Lung (tissue), 12 donors: ENCODE results near the gene CDH24. TPM values are rescaled to one million over a fixed set of nuclear protein-coding genes. Genes with fewer than 3 reads are reported as not detected.

Experiments used
- ATAC-seq: fragments of 200-7000 bp; cut with Tn5 transposase; one replicate; pipeline ENCODE4 v1.9.1; 2020; ENCODE audit warnings: moderate number of reproducible peaks; ENCODE audit not compliant: insufficient read depth, low FRiP score
- DNase-seq, 3 donors: peaks; one replicate each; pipeline ENCODE4 v3.0.0-alpha.2; 2013 to 2017
- H3K27ac ChIP-seq, 2 donors: one replicate each; pipeline ENCODE4 v1.5.1; 2013; ENCODE audit warnings: mild to moderate bottlenecking in 2 of 2, moderate library complexity in 2 of 2, control low read depth in 1 of 2, inconsistent platforms in 1 of 2, low read depth in 1 of 2, low read length in 1 of 2
- H3K27me3 ChIP-seq, 3 donors: one replicate each; pipeline ENCODE4 v1.5.1; 2013; ENCODE audit warnings: low read length in 2 of 3; ENCODE audit not compliant: control insufficient read depth in 3 of 3, insufficient read depth in 3 of 3
- H3K36me3 ChIP-seq, 4 donors: one replicate each; pipeline ENCODE4 v1.5.1; 2013; ENCODE audit warnings: low read length in 4 of 4, mild to moderate bottlenecking in 1 of 4, moderate library complexity in 1 of 4; ENCODE audit not compliant: control insufficient read depth in 4 of 4, insufficient read depth in 4 of 4
- H3K4me1 ChIP-seq, 5 donors: one replicate each; pipeline ENCODE4 v1.5.1; 2013; ENCODE audit warnings: low read length in 5 of 5, mild to moderate bottlenecking in 2 of 5, moderate library complexity in 1 of 5; ENCODE audit not compliant: control insufficient read depth in 5 of 5, insufficient read depth in 5 of 5
- H3K4me3 ChIP-seq: one replicate; pipeline ENCODE4 v1.5.1; 2013; ENCODE audit warnings: mild to moderate bottlenecking, control low read depth, moderate library complexity
- H3K9ac ChIP-seq, 2 donors: one replicate each; pipeline ENCODE4 v1.5.1; 2013; ENCODE audit warnings: low read length in 2 of 2, control low read depth in 1 of 2; ENCODE audit not compliant: insufficient read depth in 1 of 2
- H3K9me3 ChIP-seq, 4 donors: one replicate each; pipeline ENCODE4 v1.5.1; 2013; ENCODE audit warnings: low read length in 3 of 4, mild to moderate bottlenecking in 1 of 4, moderate library complexity in 1 of 4; ENCODE audit not compliant: control insufficient read depth in 4 of 4, insufficient read depth in 3 of 4
- CTCF ChIP-seq: IDR thresholded peaks from 2 replicates; pipeline ENCODE4 v1.5.1; 2012; ENCODE audit warnings: mild to moderate bottlenecking; ENCODE audit errors: control extremely low read depth, extremely low read depth
- WGBS, 2 donors: extraction: QIAGEN DNeasy Blood & Tissue Kit; methylation state at CpG; one replicate each; pipeline ENCODE4 v1.1.7; 2013; 5-methylcytosine and 5-hydroxymethylcytosine counted together
- polyA plus RNA-seq, 2 donors: library from polyadenylated mRNA; stranded (reverse); fragments of 200-250 nt; gene quantifications; one replicate each; pipeline ENCODE4 v1.2.1, GENCODE V29; 2013
- total RNA-seq, 2 donors: library from RNA; depleted of rRNA in 1 of 2; stranded (reverse); fragments of >200 nt in 1 of 2; gene quantifications; one replicate each; pipeline ENCODE4 v1.2.1, GENCODE V29; 2014 to 2021
- donor health status: control.
- donor health status: control.
- donor health status: Bipolar disorder and iron deficiency.
- donor health status: healthy.
- donor health status: DM: yes; HTN: yes; CAD: no.

The CDH24 gene
- total and polyA plus RNA-seq, 4 donors = 2.0 to 4.8 (median 4.4) TPM

- H3K9ac ChIP-seq = peak within 1 kb of the TSS; percentile 92 to 96
- peak within 1 kb of the TSS; percentile 97 to 98 for H3K27ac ChIP-seq
- WGBS, 2 donors = 0 to 1% methylated on average over 48 to 55 of the region's 55 CpGs
- H3K4me3 ChIP-seq = peak within 1 kb of the TSS; percentile 74
- ATAC-seq (peak; percentile 22), DNase-seq (peak; percentile 87 to 94 (median 94))
- peaks cover 15 to 32% (median 24%) of the 10 kb centered on the region in 4 donors for H3K36me3 ChIP-seq
- H3K4me1 ChIP-seq = peaks cover 2 to 23% (median 10%) of the 10 kb centered on the region in 5 donors
- H3K9me3 ChIP-seq = no peaks in the 10 kb centered on the region
- H3K27me3 ChIP-seq = no peaks in the 10 kb centered on the region
- TF ChIP-seq CTCF = no peak
Measured at GRCh38 chr14:23094666-23095195, 37.4 kb upstream of the CDH24 start, which contains the start of gene ACIN1. ACIN1 (minus strand) TSS chr14:23095136; CDS start chr14:23095112, 24 bp downstream.

GRCh38 chr14:23093991-23094665, 36.8 kb upstream of the CDH24 start:
- TF ChIP-seq CTCF = no peak
- ATAC-seq = no peak
- peak overlapping the region; percentile 96 to 97 for H3K27ac ChIP-seq

GRCh38 chr14:23093526-23093925, 36.2 kb upstream of the CDH24 start:
- peak overlapping the region; percentile 91 to 95 for H3K9ac ChIP-seq
- H3K4me1 ChIP-seq = peaks cover 3 to 23% (median 10%) of the 10 kb centered on the region in 5 donors
- TF ChIP-seq CTCF = no peak
- ATAC-seq (no peak), DNase-seq (no peak)
- WGBS, 2 donors = 77 to 86% methylated on average over 2 of the region's 2 CpGs
- H3K4me3 ChIP-seq = no peak overlapping the region
- peaks cover 17 to 36% (median 29%) of the 10 kb centered on the region in 4 donors for H3K36me3 ChIP-seq
- no peaks in the 10 kb centered on the region for H3K27me3 ChIP-seq
- no peaks in the 10 kb centered on the region for H3K9me3 ChIP-seq
- H3K27ac ChIP-seq = no peak overlapping the region

More at GRCh38 chr14:23093991-23094665, 36.8 kb upstream of the CDH24 start:
- no peaks in the 10 kb centered on the region for H3K27me3 ChIP-seq
- no peaks in the 10 kb centered on the region for H3K9me3 ChIP-seq
- no peak for DNase-seq
- peak overlapping the region; percentile 72 for H3K4me3 ChIP-seq
- H3K4me1 ChIP-seq = peaks cover 3 to 23% (median 10%) of the 10 kb centered on the region in 5 donors
- H3K36me3 ChIP-seq = peaks cover 18 to 36% (median 27%) of the 10 kb centered on the region in 4 donors
- WGBS, 2 donors = 0 to 1% methylated on average over 14 of the region's 14 CpGs
- peak overlapping the region; percentile 91 to 95 for H3K9ac ChIP-seq
